HG02759 (cell line): ENCODE results near the gene LHX6.

ENCODE experiments used
- ATAC-seq: cut with Tn5 transposase; IDR thresholded peaks from one replicate; pipeline ENCODE4 v1.9.1; 2021; ENCODE audit warnings: mild to moderate bottlenecking, moderate library complexity; ENCODE audit not compliant: unreplicated experiment

The LHX6 gene

DNA sequence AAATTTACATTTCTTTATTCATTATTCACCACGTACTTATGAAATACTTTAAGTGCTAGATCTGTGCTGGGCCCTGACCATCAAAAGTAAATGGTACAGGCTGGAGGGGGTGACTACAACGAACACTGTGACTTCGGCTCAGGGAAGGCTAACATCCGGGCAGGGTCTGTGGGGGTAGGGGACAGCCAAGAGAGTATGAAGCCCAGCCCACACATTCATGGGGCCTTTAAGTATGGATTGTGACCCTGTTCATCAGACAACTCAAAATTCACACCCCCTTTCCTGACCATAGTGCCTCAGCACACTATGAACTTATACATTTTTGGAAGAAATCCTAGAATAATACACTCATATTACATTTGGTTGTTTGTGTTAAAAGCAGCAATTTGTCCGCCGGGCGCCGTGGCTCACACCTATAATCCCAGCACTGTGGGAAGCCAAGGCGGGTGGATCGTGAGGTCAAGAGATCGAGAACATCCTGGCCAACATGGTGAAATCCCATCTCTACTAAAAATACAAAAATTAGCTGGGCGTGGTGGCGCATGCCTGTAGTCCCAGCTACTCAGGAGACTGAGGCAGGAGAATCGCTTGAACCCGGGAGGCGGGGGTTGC, 35.7 kb downstream of the LHX6 start:
- no peak for ATAC-seq

DNA sequence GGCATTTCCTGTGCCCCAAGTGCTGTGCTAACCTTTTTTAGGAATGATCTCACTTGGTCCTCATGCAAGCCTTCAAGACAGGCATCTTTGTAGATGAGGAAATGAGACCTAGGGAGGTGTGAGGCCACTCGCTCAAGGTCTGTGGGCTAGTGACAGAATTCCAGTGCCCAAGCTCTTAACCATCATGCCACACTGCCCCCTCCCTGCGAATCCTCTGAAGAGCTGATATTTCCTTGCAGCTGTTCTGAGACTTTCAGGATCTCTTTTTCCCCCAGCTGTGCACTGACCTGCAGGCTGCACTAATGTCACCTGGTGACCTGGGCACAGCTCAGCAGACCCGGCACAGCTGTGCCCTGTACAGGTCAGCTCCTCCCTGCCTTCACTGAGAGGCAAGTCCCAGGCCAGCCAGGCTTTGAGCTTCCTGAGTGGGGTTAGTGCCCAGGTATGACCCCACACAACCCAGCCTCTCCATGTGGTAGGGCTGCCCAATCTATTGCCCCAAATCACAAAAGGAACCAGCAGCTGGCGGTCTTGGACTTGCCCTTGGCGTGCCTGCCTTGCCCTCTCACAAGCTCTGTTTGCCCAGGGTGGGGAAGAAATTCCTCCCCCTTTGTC, 36.4 kb downstream of the LHX6 start:
- no peak for ATAC-seq

DNA sequence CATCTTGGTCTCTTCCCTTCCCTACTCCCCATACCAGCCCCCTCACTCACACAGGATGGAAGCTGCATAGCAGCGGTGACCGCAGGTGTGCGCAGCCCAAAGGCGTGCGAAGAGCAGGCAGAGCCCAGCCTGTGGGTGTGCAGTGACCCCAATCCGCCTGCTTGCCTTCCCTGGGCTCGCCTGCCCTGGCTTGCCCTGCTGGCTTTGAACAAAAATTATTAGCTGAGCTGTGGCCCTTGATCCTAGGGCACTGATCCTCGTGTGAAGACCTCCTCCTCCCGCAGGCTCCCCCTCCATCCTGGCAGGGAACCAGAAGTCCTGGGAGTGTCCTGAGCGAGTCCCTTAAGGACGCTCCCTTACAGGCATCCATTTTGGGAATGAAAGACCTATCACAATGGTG, 37.2 kb downstream of the LHX6 start:
- no peak for ATAC-seq

DNA sequence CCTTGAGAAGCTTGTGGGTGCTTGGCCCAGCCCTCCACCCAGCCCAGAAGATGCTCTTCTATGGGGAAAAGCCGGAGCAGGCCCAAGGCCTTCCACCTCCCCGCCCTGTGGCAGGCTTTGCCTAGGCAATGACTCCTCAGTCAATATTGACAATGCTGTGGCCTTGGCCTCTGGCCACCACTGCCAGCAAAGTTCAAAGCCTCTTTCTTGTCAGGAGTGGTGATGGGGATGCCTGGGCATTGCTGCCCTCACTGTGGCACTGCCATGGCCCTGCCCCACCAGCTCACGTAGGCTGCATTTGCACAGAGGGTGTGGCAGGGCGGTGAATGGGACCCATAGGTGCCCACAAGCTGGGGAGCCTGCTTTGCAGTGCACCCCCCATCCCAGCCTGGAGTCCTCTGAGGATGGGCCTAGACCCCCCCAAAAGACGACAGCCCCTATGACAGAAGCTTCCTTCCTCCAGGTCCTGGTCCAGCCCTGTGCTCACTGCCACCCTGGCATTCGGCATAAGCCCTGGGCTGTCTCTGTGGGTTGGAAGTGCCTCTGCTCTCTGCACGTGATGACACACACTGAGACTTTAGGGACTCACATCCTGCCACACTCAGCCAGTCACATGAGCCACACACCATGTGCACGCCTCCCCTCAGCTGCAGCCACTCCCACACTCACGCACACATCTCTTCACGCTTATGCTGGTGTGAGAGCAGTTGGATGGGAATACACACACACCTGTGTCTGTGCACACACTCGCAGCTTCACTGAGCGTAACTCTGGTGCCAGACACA, 38.0 kb downstream of the LHX6 start:
- ATAC-seq, result no peak

DNA sequence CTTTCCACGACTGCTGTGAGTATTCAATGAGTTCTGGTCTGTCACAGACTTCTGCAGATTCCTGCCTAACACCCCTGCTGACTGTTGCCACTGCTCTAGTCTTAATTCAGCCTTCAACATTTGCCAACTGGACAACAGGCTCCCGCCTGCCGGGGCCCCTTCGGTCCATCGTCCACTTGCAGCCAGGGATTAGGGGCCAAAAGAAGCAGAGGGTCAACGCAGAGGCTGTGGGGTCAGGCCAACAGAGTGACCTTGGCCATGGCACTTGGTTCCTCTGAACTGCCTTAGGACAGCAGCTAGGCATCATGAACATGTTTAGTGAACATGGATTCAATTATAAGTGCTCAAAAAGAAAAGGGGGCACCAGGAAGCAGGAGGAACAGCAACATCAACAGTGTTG, 40.4 kb downstream of the LHX6 start:
- no peak for ATAC-seq

DNA sequence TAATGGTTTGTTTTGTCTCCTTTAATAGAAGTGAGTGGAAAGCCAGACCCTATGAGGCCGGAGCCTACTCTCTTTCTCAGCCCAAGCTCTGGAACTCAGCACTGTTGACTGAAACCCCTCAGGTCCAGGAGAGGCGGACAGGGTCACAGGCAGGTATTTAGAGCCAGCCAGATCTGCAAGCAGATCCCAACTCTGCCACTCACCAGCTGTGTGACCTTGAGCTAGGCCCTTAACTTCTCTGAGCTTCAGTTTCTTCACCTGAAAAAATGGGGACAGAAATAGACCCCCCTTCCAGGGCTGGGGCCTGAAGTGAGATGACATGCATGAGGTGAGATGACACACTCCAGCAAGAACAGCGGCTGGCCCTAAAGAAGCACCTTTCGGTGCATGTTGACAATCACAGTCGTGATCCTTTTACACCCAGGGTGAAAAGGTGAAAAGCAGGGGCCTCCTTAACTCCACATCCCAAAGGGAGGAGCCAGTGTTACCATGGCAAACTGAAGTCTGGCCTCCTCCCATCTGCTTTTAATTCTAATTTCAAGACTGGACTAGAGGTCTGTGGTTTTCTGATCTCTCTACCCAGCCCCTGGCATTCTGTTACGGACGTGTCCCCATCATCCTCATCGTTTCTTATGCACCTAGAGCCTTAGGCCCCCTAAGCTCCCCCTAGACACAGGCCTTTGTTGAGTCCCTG, 41.8 kb downstream of the LHX6 start:
- ATAC-seq, result no peak

DNA sequence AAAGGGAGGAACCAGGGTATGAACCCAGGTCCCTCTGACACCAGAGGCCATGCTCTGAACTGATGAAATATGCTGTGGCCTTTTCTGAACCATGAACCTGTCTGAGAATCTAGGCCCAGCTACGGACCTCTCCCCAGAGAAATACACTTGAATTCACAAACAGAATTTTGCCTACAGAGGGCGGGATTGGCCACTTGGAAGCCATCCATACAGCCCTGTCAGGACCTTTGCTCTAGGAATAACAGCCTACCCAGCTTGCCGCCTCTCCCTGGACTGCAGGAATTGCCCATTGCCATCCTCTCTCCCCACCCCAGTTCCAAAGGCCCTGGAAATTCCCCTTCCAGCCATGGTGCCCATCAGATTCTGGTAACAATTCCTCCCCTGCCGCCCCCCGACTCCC, 42.5 kb downstream of the LHX6 start:
- ATAC-seq, result no peak

DNA sequence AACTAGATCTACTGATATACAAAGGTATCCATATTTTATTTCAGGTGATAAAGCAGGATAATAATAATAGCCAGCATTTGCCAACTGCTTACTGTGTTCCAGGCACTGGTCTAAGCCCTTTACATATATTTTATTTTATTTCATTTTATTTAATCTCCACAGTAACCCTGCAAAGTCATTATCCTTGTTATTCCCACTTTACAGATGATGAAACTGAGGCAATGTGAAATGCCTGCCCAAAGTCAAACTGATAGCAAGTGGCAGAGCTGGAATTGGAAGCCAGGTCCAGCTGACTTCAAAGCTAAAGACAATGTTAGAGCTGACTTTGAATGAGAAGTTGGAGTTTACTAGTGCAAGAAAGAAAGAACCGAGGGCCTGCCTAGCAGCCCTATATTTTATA, 44.2 kb downstream of the LHX6 start:
- ATAC-seq, result no peak

DNA sequence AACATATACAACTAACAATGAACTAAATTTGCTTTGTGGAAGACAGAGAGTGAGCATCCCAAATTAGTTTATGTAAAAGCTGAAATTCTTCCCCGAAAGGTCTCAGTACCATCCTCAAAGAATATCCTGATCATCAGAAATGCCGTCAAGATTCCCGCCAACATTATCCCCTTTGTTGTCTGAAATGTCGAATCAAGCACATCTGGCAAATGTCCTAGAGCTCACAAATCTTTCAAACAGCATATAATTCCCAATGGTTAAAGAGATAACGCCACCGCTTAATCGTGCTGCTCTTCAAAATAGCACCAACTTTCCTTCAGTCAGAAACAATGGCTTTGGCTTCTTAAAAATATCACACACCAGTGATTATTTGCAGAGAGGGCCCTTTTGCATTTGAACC, 45.3 kb downstream of the LHX6 start:
- no peak for ATAC-seq

DNA sequence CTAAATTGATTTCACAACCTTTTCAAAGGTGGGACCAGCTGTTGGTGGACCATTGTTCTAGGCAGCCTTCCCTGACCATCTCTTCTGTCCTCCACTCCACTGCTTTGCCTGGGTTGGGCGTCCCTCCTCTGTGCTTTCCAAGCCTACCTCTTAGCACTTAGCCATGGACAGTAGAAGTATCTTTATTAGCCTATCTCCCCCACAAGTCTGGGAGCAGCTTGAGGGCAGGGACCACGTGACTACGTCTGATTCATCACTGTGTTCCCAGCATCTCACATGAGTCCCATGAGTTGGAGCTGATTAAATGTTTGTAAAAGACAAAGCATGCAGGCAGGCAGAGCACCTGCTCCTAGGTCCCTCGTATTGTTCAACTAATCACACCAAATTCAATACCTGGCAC, 48.1 kb downstream of the LHX6 start:
- no peak for ATAC-seq

DNA sequence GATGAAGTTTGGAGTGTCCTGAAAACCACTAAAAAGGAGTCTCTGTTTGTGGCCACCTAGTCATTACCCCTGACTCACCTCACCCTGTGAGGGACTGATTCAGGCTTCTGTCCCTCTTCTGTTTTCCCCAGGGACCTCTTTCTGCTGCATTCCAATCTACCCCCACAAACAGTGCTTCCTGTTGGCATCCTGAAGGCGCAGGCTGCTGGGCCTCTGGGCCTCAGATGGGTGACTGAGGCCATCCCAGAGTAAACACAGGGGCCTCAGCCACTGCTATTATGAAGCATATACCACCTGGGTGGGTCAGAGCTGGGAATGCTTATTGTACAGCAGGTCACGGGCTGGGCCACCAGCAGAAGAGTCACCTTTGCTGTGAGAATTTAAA, 49.1 kb downstream of the LHX6 start:
- ATAC-seq, result no peak

DNA sequence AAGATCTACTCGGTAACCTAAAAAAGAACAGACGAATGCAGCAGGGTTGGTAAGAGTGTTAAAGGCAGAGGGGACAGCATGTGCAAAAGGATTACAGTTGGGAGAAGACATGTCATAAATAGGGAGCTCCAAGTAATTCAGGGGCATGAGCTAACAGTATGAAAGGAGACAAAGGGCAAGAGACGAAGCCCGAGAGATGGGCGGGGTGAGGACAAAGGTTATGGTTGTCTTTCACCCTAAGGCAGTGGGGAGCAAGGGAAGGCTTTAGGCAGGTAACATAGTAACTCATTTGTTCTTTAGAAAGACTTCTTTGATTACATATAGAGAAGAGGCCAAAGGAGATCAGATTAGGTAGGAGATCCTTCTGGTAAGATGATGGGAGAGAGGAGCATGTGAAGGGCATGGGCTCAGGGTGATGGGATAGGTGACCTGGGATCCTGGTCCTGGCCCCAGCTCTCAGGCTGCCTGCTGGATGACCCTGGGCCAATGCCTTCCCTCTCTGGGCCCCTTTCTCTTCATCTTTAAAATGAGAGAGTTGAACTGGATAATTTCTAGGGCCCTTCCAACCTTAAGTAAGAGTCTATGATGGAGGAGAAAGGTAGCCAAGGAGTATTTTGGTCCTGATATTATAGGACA, 49.6 kb downstream of the LHX6 start:
- no peak for ATAC-seq

DNA sequence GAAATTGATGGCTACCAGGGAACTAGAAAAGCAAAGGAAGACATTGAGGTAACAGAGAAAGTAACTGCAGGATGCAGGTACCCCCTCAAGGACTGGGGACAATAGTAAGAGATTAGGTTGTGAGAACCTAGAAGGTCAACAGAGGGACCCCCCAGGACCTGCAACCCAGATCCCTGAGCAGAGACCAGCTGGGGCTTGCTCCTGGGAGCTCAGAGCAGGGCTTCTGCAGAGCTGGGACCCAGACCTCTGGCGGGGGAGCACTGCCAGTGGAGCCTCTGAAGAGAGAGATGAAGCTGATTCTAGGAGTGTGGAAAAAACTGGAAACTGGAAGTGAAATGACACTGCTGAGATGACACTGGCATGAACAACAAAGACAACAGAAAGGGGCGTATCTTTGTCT, 51.8 kb downstream of the LHX6 start:
- ATAC-seq, result no peak

DNA sequence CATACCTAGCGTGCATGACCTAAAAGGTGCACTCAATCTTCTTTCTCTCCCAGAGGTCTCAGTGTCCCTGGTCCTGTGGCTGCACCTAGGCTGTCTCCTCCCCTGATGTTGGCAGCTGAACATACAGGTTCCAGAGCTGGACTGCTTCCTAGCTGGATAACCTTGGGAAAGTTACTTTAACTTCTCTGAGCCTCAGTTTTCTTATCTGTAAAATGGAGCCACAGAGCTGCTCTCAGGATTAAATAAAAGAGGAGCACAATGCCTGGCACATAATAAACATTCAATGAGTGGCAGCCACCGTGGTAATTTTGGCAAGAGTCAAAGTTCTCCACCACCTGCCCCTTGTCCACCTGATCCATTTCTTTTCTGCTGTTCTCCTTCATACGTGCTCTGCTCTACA, 55.1 kb downstream of the LHX6 start:
- ATAC-seq, result no peak

DNA sequence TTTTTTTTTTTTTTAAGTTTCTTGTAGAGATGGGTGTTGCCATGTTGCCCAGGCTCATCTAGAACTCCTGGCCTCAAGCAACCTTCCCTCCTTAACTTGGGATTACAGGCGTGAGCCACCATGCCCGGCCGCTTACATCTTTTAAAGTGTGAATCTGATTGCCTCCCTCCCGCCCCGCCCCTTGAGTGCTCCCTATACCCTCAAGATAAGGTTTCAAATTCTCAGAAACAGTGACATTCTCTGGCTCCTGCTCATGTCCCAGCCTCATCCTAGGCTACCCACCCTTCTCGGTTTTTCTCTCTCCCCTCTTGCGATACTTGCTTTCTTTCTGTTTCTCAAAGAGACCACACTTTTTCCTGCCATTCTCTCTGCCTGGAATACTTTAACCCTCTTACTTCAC, 56.6 kb downstream of the LHX6 start:
- no peak for ATAC-seq

DNA sequence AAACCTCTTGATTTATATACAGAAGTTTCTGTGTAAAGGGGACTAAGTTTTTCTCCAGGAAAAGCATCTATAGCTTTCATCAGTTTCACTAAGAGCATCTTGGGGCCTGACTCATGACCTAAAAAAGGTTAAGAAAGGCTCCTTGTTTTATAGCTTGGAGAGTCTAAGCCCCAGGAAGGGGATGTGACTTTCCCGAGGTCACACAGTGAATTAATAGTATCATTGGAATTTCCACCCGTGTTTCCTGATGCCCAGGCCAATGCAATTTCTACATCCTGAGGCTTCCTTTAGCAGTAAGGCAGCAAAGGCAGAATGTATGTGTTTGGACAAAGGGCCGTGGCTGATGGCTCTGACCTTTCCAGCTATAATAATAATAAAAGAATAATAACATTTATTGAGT, 60.4 kb downstream of the LHX6 start:
- ATAC-seq, result no peak

DNA sequence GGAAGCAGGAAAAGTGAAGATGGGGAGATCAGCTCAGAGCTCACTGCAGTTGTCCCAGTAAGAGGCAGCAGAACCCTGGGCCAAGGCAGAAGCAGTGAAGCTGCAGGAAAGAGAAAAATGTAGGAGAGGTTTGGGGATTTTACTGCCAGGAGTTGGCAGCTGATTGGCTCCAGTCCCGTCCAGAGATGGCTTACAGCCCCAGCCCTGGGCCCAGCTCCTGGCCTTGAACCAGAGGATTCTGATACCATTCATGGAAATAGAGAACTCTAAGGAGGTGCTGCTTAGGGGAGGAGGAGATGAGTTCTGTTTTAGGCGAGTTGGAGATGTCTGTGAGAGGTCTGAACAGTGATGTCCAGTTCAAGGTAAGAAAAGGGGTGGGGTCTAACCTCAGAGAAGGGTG, 64.5 kb downstream of the LHX6 start:
- ATAC-seq, result no peak

DNA sequence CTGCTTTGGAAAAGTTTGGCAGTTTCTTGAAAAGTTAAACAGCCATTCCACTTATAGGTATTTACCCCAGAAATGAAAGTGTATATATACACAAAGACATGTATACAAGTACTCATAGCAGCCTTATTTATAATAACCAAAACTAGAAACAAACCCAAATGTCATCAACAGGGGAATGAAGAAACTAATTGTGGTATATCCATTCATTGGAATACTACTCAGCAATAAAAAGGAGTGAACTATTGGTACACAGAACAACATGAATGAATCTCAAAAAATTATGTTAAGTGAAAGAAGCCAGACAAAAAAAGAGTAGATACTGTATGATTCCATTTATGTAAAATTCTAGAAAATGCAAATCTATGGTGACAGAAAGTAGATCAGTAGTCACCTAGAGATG, 66.3 kb downstream of the LHX6 start:
- no peak for ATAC-seq

DNA sequence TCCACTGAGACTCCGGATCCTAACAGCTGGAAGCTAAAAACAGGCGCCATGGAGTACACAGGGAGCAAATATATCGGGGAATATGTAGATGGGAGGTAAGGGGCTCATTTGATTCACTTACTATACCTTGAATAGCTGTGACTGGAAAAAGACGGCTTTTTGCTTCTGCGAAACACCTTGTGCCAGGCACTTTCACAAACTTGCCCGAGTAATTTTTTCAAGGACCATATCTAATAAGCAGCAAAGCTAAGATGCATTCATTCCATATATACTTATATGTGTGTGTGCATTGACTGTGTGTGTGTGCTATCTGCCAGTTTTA, 68.9 kb downstream of the LHX6 start:
- no peak for ATAC-seq

DNA sequence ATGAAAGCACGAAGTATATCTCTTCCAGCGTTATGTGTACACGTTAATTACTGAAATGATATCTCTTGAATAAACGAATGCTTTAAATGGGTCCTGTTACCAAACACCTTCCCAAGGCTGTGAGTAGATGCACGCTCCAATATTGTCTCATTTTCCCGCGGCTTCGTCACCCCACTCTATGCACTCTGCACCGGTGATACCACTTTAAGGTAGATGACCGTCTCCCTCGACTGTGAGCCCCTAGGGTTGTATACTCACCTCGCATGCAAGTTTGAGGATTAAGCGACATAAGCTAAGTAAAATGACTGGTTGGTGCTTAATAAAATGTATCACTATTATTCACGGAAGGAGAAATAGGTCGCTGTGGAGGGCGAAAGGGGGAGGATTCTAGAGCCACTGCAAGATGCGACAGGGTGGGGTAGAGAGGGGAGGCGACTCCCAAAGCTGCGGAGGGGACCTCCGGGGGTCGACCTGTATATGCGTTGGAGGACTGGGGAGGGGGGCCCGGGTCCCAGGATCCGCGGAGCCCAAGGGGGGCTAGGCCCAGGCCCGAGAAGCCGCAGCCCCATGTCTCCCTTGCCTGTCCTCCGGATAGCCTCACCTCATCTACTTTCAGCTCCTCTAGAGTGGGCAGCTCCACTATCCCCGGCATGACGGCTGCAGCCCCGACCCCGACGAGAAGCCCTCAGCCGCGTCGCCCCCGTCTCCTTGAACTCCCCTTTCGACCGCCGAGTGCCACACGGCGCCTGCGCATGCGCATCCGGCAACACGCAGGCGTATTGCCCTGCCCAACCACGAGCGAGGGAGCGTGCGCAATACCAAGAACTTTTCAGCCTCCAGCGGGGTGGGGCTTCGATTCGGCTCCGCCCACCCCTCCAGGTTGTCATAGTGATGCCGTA, 69.5 kb downstream of the LHX6 start, which contains the start of the genes MORN5 and NDUFA8:
TSS of gene MORN5 (plus strand) at position 883 of the 899 bp plus-strand sequence. CDS start 65 bp downstream, outside the sequence.
TSS of gene NDUFA8 (minus strand) at position 754 of the 899 bp plus-strand sequence. CDS start at position 652, 102 bp downstream.
- ATAC-seq, result peak; percentile 93
